HEK293T (cell line): ENCODE measurements around the gene RTN4RL1.

Experiments
- FOXM1 ChIP-seq: fragments of 450-650 bp; IDR thresholded peaks from 2 replicates; pipeline ENCODE4 v1.6.1; 2017; ENCODE audit warnings: mild to moderate bottlenecking, borderline replicate concordance
- SUZ12 ChIP-seq: fragments of 450-650 bp; IDR thresholded peaks from 2 replicates; pipeline ENCODE4 v1.6.1; 2016; ENCODE audit warnings: mild to moderate bottlenecking
- ZNF384 ChIP-seq: fragments of 450-650 bp; IDR thresholded peaks from 2 replicates; pipeline ENCODE4 v1.6.1; 2016
- TF ChIP-seq, protein P1 (sequence below): fragments of 450-650 bp; IDR thresholded peaks from 2 replicates; pipeline ENCODE4 v1.6.1; 2016

DNA sequence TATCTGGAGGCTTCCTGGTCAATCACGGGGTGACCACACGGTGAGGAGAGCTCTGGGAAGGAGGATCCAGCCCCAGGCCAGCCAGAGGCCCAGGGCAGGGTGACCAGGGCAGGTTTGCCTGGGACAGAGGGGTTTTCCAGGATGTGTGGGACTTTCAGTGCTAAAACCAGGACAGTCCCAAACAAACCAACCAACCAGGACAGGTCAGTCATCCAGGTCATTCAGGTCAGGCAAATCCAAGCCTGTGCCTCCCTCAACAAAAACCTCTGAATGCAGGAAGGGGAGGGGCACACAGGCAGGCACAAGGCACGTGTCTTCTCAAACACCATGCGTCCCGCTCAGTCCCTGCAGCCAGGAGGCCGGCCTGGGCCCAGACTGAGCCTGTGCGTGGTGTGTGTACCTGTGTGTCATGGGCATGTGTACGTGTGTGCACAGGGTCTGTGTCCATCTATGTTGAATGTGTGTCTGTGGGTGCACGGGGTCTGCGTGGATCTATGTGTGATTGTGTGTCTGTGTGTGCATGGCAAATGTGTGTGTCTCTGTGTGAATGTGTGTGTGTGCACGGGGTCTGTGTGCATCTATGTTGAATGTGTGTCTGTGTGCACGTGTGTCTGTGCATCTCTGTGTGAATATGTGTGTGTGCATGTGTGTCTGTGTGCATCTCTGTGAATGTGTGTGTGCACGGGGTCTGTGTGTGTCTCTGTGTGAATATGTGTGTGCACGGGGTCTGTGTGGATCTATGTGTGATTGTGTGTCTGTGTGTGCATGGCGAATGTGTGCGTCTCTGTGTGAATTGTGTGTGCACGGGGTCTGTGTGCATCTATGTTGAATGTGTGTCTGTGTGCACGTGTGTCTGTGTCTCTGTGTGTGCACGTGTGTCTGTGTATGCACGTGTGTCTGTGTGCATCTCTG is 78.9 kb downstream of the RTN4RL1 start:
- TF ChIP-seq, protein P1, sequence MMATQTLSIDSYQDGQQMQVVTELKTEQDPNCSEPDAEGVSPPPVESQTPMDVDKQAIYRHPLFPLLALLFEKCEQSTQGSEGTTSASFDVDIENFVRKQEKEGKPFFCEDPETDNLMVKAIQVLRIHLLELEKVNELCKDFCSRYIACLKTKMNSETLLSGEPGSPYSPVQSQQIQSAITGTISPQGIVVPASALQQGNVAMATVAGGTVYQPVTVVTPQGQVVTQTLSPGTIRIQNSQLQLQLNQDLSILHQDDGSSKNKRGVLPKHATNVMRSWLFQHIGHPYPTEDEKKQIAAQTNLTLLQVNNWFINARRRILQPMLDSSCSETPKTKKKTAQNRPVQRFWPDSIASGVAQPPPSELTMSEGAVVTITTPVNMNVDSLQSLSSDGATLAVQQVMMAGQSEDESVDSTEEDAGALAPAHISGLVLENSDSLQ, result no peak
- TF ChIP-seq FOXM1, result no peak
- no peak for TF ChIP-seq SUZ12
- no peak for TF ChIP-seq ZNF384
